Karpas-422 (cell line): ENCODE results near the gene NIN. TPM values are rescaled to one million over a fixed set of nuclear protein-coding genes. Genes with fewer than 3 reads are reported as not detected.
A peak's percentile ranks its signal among the peaks of the same experiment; 100 is the strongest.

Experiments
- DNase-seq: peaks from one replicate; pipeline ENCODE4 v3.0.0-alpha.2; 2015
- H2AFZ ChIP-seq: fragments of 200-600 bp; sonication (generic); 2 replicates; pipeline ENCODE4 v1.6.1; 2014; ENCODE audit warnings: antibody characterized with exemption, low read length, mixed read lengths
- H3K27ac ChIP-seq: fragments of 200-600 bp; sonication (generic); 2 replicates; pipeline ENCODE4 v1.5.1; 2014; ENCODE audit warnings: mild to moderate bottlenecking, low read length, moderate library complexity
- H3K27me3 ChIP-seq: fragments of 200-600 bp; sonication (generic); 2 replicates; pipeline ENCODE4 v1.6.1; 2014; ENCODE audit warnings: low read length, mixed read lengths
- H3K36me3 ChIP-seq: fragments of 200-600 bp; sonication (generic); 2 replicates; pipeline ENCODE4 v1.6.1; 2014; ENCODE audit warnings: low read length, mixed read lengths; ENCODE audit not compliant: insufficient read depth
- H3K4me1 ChIP-seq: fragments of 200-600 bp; sonication (generic); 2 replicates; pipeline ENCODE4 v1.6.1; 2014; ENCODE audit warnings: mild to moderate bottlenecking, low read length, mixed read lengths
- H3K4me2 ChIP-seq: fragments of 200-600 bp; sonication (generic); 2 replicates; pipeline ENCODE4 v1.6.1; 2014; ENCODE audit warnings: low read length, low read depth, mild to moderate bottlenecking; ENCODE audit not compliant: poor library complexity, severe bottlenecking
- H3K4me3 ChIP-seq: fragments of 200-600 bp; sonication (generic); 2 replicates; pipeline ENCODE4 v1.5.1; 2014; ENCODE audit warnings: mild to moderate bottlenecking, antibody characterized with exemption, low read length, mixed read lengths
- H3K79me2 ChIP-seq: fragments of 200-600 bp; sonication (generic); 2 replicates; pipeline ENCODE4 v1.6.1; 2014; ENCODE audit warnings: mild to moderate bottlenecking, low read length, mixed read lengths
- H3K9ac ChIP-seq: fragments of 200-600 bp; sonication (generic); 2 replicates; pipeline ENCODE4 v1.6.0; 2014; ENCODE audit warnings: low read length
- H3K9me2 ChIP-seq: fragments of 200-600 bp; sonication (generic), shearing (Covaris generic); replicated peaks from 2 replicates; pipeline ENCODE4 v1.6.0; 2014; ENCODE audit warnings: mild to moderate bottlenecking, low read length, moderate library complexity; ENCODE audit not compliant: insufficient read depth
- H3K9me3 ChIP-seq: fragments of 300-700, 200-600 bp; sonication (generic); 2 replicates; pipeline ENCODE4 v1.6.1; 2014; ENCODE audit warnings: low read length, mixed read lengths
- H4K20me1 ChIP-seq: fragments of 200-600 bp; sonication (generic); 2 replicates; pipeline ENCODE4 v1.6.1; 2014; ENCODE audit warnings: mild to moderate bottlenecking, antibody characterized with exemption, low read length, low read depth; ENCODE audit not compliant: insufficient read depth
- total RNA-seq: library from RNA; depleted of rRNA; stranded (reverse); fragments of >200 nt; shearing (Covaris generic); gene quantifications from 2 replicates; pipeline ENCODE4 v1.2.3, GENCODE V29; 2014; ENCODE audit warnings: low replicate concordance

The NIN gene
- total RNA-seq, 1 experiment from 2014 or later = 59.4 TPM

- H3K36me3 ChIP-seq = no peaks in the 10 kb centered on the region
- H3K27ac ChIP-seq = no peak overlapping the region
- DNase-seq = no peak
- no peaks in the 10 kb centered on the region for H3K27me3 ChIP-seq
- H3K4me1 ChIP-seq = peaks cover 14% of the 10 kb centered on the region
- no peaks in the 10 kb centered on the region for H3K9me3 ChIP-seq
- H2AFZ ChIP-seq = no peak overlapping the region
- H3K4me3 ChIP-seq = no peak overlapping the region
- H3K79me2 ChIP-seq = no peaks in the 10 kb centered on the region
- no peak overlapping the region for H3K4me2 ChIP-seq
- H4K20me1 ChIP-seq = no peaks in the 10 kb centered on the region
- no peak overlapping the region for H3K9ac ChIP-seq
- no peaks in the 10 kb centered on the region for H3K9me2 ChIP-seq
Measured at GRCh38 chr14:50864237-50864636, 33.3 kb upstream of the NIN start.

DNA sequence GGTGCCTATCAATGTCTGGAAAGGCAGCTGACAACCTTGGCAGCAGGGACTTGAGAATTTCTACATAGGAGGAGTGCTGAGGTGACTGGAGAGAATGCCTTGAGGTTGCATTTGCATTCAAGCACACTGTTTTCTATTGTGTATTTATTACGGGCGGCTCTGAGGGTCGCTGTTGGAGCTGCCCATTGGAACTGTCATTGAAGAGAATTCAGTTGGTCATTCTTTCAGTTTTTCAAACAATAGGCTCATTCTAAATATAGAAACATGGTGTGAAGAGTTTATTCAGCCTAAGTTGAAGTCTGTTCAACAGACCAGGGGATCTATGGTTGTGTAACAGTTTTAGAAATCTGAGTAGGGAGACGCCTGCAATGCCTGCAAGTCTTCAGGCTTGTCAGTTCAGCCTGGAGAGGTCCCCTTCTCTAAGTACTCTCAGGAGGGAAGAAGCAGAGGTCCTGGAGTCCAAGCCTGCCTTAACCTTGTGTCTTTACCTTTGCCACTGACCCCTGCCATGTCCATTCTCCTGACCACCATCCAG is 31.1 kb upstream of the NIN start:
- Histone ChIP-seq H3K27ac (no peak overlapping the region), H3K9me3 (no peaks in the 10 kb centered on the region), H2AFZ (no peak overlapping the region), H3K27me3 (no peaks in the 10 kb centered on the region), H3K79me2 (no peaks in the 10 kb centered on the region), H4K20me1 (no peaks in the 10 kb centered on the region), H3K9ac (no peak overlapping the region), H3K4me1 (peaks cover 15% of the 10 kb centered on the region), H3K9me2 (no peaks in the 10 kb centered on the region), H3K4me3 (no peak overlapping the region), H3K36me3 (no peaks in the 10 kb centered on the region), H3K4me2 (no peak overlapping the region)
- DNase-seq = no peak

DNA sequence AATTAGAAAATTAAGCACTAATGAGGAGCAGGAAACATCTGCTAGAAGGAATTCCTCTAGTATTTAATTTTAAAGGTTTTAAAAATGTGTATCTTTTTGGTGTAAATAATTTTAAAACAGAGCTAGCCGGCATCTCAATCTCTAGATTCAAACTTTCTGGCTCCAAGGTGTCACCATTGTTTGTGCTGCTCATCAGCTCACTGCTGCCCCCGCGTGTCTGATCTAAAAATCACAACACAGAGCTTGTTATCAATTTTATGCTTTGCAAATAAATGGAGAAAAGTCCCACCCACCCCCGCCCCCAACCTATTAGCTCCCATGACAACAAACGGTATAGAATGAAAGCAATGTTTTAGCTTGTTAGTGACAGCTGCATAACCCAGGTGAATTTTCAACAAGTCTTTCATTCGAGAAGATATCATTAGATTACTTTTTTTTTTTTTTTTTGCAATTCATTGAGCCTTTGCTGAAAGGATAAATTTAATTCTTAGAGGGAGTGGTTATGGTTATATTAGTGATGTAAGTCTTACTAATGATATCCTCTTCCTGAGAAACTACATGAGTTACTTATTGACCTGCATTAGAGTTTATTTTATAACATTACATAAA is 29.6 kb upstream of the NIN start:
- peak overlapping the region; percentile 90 for H3K4me2 ChIP-seq
- H2AFZ ChIP-seq = peak overlapping the region; percentile 77
- DNase-seq = peak; percentile 97
- H3K9me3 ChIP-seq = no peaks in the 10 kb centered on the region
- peaks cover 15% of the 10 kb centered on the region for H3K4me1 ChIP-seq
- no peaks in the 10 kb centered on the region for H3K79me2 ChIP-seq
- no peaks in the 10 kb centered on the region for H3K36me3 ChIP-seq
- no peaks in the 10 kb centered on the region for H3K9me2 ChIP-seq
- H4K20me1 ChIP-seq = no peaks in the 10 kb centered on the region
- H3K27me3 ChIP-seq = no peaks in the 10 kb centered on the region
- H3K4me3 ChIP-seq = peak overlapping the region; percentile 76
- H3K9ac ChIP-seq = peak overlapping the region; percentile 64
- H3K27ac ChIP-seq = no peak overlapping the region

DNA sequence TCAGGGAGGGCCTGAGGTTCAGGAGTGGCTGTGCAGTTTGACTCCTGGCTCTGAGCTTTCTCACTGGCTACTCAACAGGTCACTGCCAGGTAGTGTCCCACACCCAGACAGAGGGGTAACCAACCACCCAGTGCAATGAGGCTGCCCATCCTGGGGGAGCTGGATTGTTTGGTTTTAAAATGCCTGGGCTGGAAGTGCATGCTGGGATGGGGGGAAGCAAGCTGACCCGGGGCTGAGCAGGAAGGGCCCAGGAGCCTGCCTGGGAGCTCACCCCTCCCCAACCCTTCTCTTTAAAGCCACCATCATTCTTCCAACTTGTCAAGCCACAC is 28.3 kb upstream of the NIN start:
- Histone ChIP-seq H3K27ac (no peak overlapping the region), H3K36me3 (no peaks in the 10 kb centered on the region), H3K4me1 (peaks cover 15% of the 10 kb centered on the region), H3K4me2 (peak overlapping the region; percentile 90), H3K9ac (peak overlapping the region; percentile 64), H3K4me3 (peak overlapping the region; percentile 76), H3K27me3 (no peaks in the 10 kb centered on the region), H3K79me2 (no peaks in the 10 kb centered on the region), H3K9me3 (no peaks in the 10 kb centered on the region), H3K9me2 (no peaks in the 10 kb centered on the region), H4K20me1 (no peaks in the 10 kb centered on the region), H2AFZ (peak overlapping the region; percentile 77)
- DNase-seq = no peak

DNA sequence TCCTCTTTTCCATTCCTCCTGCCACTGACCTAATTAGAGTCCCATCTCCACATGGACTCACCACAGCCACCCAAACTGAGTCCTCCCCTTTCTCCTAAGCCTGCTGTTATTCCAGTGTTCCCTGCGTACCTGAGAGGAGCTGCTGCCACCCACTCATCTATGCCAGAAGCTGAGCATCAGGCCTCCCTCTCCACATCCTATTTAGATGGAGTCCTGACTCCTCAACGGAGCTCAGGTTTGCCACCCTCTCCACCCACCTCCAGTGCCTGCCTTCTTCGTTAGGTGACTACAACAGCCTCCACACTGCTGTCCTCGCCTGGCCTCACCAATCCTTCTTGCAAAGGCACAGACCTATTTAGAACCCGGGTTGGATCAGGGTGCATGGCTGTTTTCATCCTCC is 25.7 kb upstream of the NIN start:
- no peak overlapping the region for H2AFZ ChIP-seq
- H3K9me2 ChIP-seq = no peaks in the 10 kb centered on the region
- H3K27me3 ChIP-seq = no peaks in the 10 kb centered on the region
- no peaks in the 10 kb centered on the region for H4K20me1 ChIP-seq
- H3K4me3 ChIP-seq = no peak overlapping the region
- H3K9ac ChIP-seq = no peak overlapping the region
- H3K4me1 ChIP-seq = peaks cover 15% of the 10 kb centered on the region
- no peaks in the 10 kb centered on the region for H3K36me3 ChIP-seq
- DNase-seq = no peak
- no peaks in the 10 kb centered on the region for H3K79me2 ChIP-seq
- H3K27ac ChIP-seq = no peak overlapping the region
- H3K9me3 ChIP-seq = no peaks in the 10 kb centered on the region
- H3K4me2 ChIP-seq = no peak overlapping the region

DNA sequence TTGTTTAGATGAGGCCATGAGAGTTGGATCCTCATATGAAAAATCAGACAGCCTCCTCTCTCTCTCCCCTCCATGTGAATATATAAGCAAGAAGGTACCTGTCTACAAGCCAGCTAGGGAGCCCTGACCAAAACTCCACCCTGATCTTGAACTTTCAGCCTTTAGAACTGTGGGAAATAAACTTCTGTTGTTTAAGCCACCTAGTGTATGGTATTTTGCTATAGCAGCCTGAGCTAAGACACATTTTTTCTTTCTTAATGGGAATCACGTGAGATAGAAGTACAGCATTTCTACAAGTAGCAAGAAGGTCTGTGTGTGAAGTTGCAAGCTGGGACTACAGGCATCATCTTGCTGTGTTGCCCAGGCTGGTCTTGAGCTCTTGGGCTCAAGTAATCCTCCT is 24.6 kb upstream of the NIN start:
- no peaks in the 10 kb centered on the region for H3K36me3 ChIP-seq
- no peak overlapping the region for H3K9ac ChIP-seq
- no peaks in the 10 kb centered on the region for H4K20me1 ChIP-seq
- no peaks in the 10 kb centered on the region for H3K27me3 ChIP-seq
- peaks cover 12% of the 10 kb centered on the region for H3K4me1 ChIP-seq
- no peak overlapping the region for H3K4me3 ChIP-seq
- H2AFZ ChIP-seq = no peak overlapping the region
- DNase-seq = no peak
- no peak overlapping the region for H3K27ac ChIP-seq
- H3K9me3 ChIP-seq = no peaks in the 10 kb centered on the region
- no peak overlapping the region for H3K4me2 ChIP-seq
- no peaks in the 10 kb centered on the region for H3K79me2 ChIP-seq
- no peaks in the 10 kb centered on the region for H3K9me2 ChIP-seq

DNA sequence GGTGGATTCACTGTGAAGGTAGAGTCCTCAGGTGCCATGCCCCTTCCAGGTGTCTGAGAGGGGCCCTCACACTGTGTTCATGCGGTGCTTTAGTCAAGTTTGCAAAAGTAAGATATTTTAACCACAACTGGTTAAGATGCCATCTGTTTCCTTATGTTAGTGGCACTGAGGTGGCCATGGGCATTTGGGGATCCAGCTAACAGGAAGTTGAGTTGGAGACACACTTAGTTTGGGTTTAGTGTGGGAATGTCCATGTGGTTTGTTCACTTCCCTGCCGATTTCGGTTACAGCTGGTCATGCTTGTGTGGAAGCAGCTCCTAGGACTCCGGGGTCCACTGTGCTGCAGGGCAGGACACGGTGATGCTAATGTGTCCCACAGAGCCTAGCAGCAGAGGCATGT is 23.6 kb upstream of the NIN start:
- H3K9me2 ChIP-seq = no peaks in the 10 kb centered on the region
- H3K9ac ChIP-seq = no peak overlapping the region
- H2AFZ ChIP-seq = no peak overlapping the region
- no peak overlapping the region for H3K4me2 ChIP-seq
- no peak overlapping the region for H3K4me3 ChIP-seq
- H3K27ac ChIP-seq = no peak overlapping the region
- no peaks in the 10 kb centered on the region for H3K79me2 ChIP-seq
- H3K27me3 ChIP-seq = no peaks in the 10 kb centered on the region
- no peaks in the 10 kb centered on the region for H3K9me3 ChIP-seq
- peaks cover 4% of the 10 kb centered on the region for H3K4me1 ChIP-seq
- H4K20me1 ChIP-seq = no peaks in the 10 kb centered on the region
- DNase-seq = no peak
- no peaks in the 10 kb centered on the region for H3K36me3 ChIP-seq

- no peaks in the 10 kb centered on the region for H3K79me2 ChIP-seq
- no peak overlapping the region for H3K4me2 ChIP-seq
- no peaks in the 10 kb centered on the region for H4K20me1 ChIP-seq
- no peaks in the 10 kb centered on the region for H3K9me3 ChIP-seq
- no peaks in the 10 kb centered on the region for H3K9me2 ChIP-seq
- H3K9ac ChIP-seq = no peak overlapping the region
- H3K4me3 ChIP-seq = no peak overlapping the region
- no peaks in the 10 kb centered on the region for H3K27me3 ChIP-seq
- no peaks in the 10 kb centered on the region for H3K4me1 ChIP-seq
- DNase-seq = no peak
- no peaks in the 10 kb centered on the region for H3K36me3 ChIP-seq
- no peak overlapping the region for H2AFZ ChIP-seq
- H3K27ac ChIP-seq = no peak overlapping the region
Measured at GRCh38 chr14:50853891-50854290, 22.9 kb upstream of the NIN start.
